ENCODE data around the gene LURAP1L.
"Not testable (repeated sequence)": the region's sequence is repeated elsewhere in the genome, so short reads cannot be mapped to it uniquely, and the experiment has no call there.

The LURAP1L gene

GRCh38 chr9:12853051-12853450 lies 78.2 kb downstream of the LURAP1L start:
- in situ Hi-C loops (cut with HindIII; ENCODE audit: low sequenced_read_pairs) = loop anchor here (5.0 kb wide), 1 partner anchor 56 kb away; no protein-coding TSS in a partner anchor

GRCh38 chr9:12854221-12854620 lies 79.4 kb downstream of the LURAP1L start:
- in situ Hi-C loops (cut with HindIII; ENCODE audit: low sequenced_read_pairs) = loop anchor here (5.0 kb wide), 1 partner anchor 57 kb away; no protein-coding TSS in a partner anchor

- in situ Hi-C loops (cut with HindIII; ENCODE audit: low sequenced_read_pairs) = no loop called here
Observed at GRCh38 chr9:12855066-12855465, 80.2 kb downstream of the LURAP1L start.

- in situ Hi-C loops (cut with HindIII; ENCODE audit: low sequenced_read_pairs) = no loop called here
Observed at GRCh38 chr9:12856603-12857002, 81.8 kb downstream of the LURAP1L start.

- in situ Hi-C loops (cut with HindIII; ENCODE audit: low sequenced_read_pairs) = no loop called here
Observed at GRCh38 chr9:12859704-12860251, 85.0 kb downstream of the LURAP1L start.

GRCh38 chr9:12860998-12861397 lies 86.2 kb downstream of the LURAP1L start:
- in situ Hi-C loops (cut with HindIII; ENCODE audit: low sequenced_read_pairs) = no loop called here

- in situ Hi-C loops (cut with HindIII; ENCODE audit: low sequenced_read_pairs) = no loop called here
Observed at GRCh38 chr9:12862611-12863410, 88.0 kb downstream of the LURAP1L start.

- in situ Hi-C loops (cut with HindIII; ENCODE audit: low sequenced_read_pairs) = no loop called here
Observed at GRCh38 chr9:12863618-12864017, 88.8 kb downstream of the LURAP1L start.

- in situ Hi-C loops (cut with HindIII; ENCODE audit: low sequenced_read_pairs) = not testable (repeated sequence)
Observed at GRCh38 chr9:12865380-12865779, 90.6 kb downstream of the LURAP1L start.

Measured in endothelial cell of hepatic sinusoid (primary cell).